Endothelial cell of umbilical vein (primary cell): ENCODE data around the gene COBLL1.

Source experiments
- CTCF ChIP-seq, 2 donors: IDR thresholded peaks; 1 replicate in 1 of 2; 2 replicates in 1 of 2; pipeline ENCODE4 v1.5.1; 2011; ENCODE audit warnings: low read length in 2 of 2, mild to moderate bottlenecking in 2 of 2, moderate library complexity in 2 of 2, control low read depth in 1 of 2, inconsistent platforms in 1 of 2, low read depth in 1 of 2; ENCODE audit not compliant: insufficient read depth in 1 of 2; ENCODE audit errors: extremely low read depth in 1 of 2
- EZH2 ChIP-seq: IDR thresholded peaks from 2 replicates; pipeline ENCODE4 v1.6.1; 2012; ENCODE audit warnings: borderline replicate concordance, low read depth, mild to moderate bottlenecking, moderate library complexity, low read length, inconsistent platforms; ENCODE audit not compliant: severe bottlenecking
- MYC ChIP-seq: IDR thresholded peaks from one replicate; pipeline ENCODE4 v1.6.1; 2011; ENCODE audit warnings: mild to moderate bottlenecking, low read depth, low read length
- POLR2A ChIP-seq: IDR thresholded peaks from 2 replicates; pipeline ENCODE4 v1.6.1; 2012; ENCODE audit warnings: low read depth, mild to moderate bottlenecking, control low read depth, low read length
- POLR2AphosphoS5 ChIP-seq: IDR thresholded peaks from 2 replicates; pipeline ENCODE4 v1.6.1; 2012; ENCODE audit warnings: low read depth, mild to moderate bottlenecking, control low read depth, low read length, moderate library complexity; ENCODE audit not compliant: insufficient read depth
- TF ChIP-seq, protein P1 (sequence below): IDR thresholded peaks from 2 replicates; pipeline ENCODE4 v1.6.1; 2011; ENCODE audit not compliant: insufficient read depth, insufficient read length

DNA sequence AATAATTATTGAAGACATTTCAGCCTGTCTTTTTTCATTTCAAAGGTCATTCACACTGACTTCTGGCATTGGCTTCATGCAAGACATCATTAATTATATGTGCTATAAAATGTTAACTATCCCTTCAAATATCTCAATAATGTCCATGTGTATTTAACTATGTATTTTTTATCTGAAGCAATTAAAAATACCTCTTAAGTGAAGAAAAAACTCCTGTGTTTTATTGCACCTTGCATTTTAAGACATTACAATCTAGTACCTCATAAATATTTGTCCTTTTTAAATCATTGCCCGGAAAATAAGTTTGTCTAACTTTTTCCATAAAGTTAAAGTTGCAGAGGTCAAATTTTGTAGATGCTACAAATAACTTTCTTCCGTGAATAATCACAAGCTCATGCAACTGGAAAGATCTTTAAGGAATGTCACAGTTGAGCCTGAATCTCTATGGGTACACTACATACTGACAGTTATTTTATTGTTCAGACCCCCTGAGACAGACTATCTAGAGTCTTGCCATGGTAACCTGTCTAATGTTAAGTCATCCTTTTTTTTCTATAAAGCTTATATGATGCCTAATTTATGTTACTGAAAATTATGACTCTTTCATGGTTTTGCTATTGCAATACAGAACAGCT is 38.4 kb upstream of the COBLL1 start:
- TF ChIP-seq CTCF (IDR thresholded peaks at IDR 0.05; ENCODE audit: extremely low read depth in 1 of 2, insufficient read depth in 1 of 2, low read depth in 1 of 2, low read length in 2 of 2) (no peak), POLR2A (no peak), POLR2AphosphoS5 (no peak), EZH2 (no peak), MYC (no peak)
- TF ChIP-seq, protein P1, sequence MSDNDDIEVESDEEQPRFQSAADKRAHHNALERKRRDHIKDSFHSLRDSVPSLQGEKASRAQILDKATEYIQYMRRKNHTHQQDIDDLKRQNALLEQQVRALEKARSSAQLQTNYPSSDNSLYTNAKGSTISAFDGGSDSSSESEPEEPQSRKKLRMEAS, result no peak
